H9 (cell line): ENCODE data around the gene STH. TPM values are rescaled to one million over a fixed set of nuclear protein-coding genes. Genes with fewer than 3 reads are reported as not detected.

Experiments
- DNase-seq: peaks from one replicate; pipeline ENCODE4 v3.0.0-alpha.2; 2017
- H2AFZ ChIP-seq: one replicate; pipeline ENCODE4 v1.6.1; 2013; ENCODE audit warnings: mild to moderate bottlenecking, low read length, control low read depth, moderate library complexity
- H2AK5ac ChIP-seq: 2 replicates; pipeline ENCODE4 v1.6.1; 2013; ENCODE audit warnings: low read length, control low read depth, mixed read lengths; ENCODE audit not compliant: insufficient read length
- H2BK120ac ChIP-seq: one replicate; pipeline ENCODE4 v1.6.1; 2013; ENCODE audit warnings: low read depth, mild to moderate bottlenecking, low read length, control low read depth, inconsistent platforms; ENCODE audit not compliant: poor library complexity, severe bottlenecking
- H2BK12ac ChIP-seq: 2 replicates; pipeline ENCODE4 v1.6.1; 2013; ENCODE audit warnings: low read length, control low read depth, mixed read lengths, low read depth; ENCODE audit not compliant: insufficient read length
- H2BK15ac ChIP-seq: 2 replicates; pipeline ENCODE4 v1.6.1; 2013; ENCODE audit warnings: low read depth, low read length, control low read depth
- H2BK20ac ChIP-seq: one replicate; pipeline ENCODE4 v1.6.1; 2013; ENCODE audit warnings: low read depth, mild to moderate bottlenecking, low read length, control low read depth, inconsistent platforms; ENCODE audit not compliant: poor library complexity, severe bottlenecking
- H2BK5ac ChIP-seq: 2 replicates; pipeline ENCODE4 v1.6.1; 2013; ENCODE audit warnings: low read length, control low read depth, mixed read lengths; ENCODE audit not compliant: insufficient read length
- H3K14ac ChIP-seq: 2 replicates; pipeline ENCODE4 v1.6.1; 2013; ENCODE audit warnings: low read length, control low read depth; ENCODE audit not compliant: insufficient read depth
- H3K18ac ChIP-seq: 2 replicates; pipeline ENCODE4 v1.6.1; 2013; ENCODE audit warnings: low read depth, mild to moderate bottlenecking, mixed read lengths, low read length, control low read depth; ENCODE audit not compliant: insufficient read length
- H3K23ac ChIP-seq: 2 replicates; pipeline ENCODE4 v1.6.1; 2013; ENCODE audit warnings: low read length, control low read depth, mixed read lengths, low read depth; ENCODE audit not compliant: insufficient read length
- H3K23me2 ChIP-seq: 2 replicates; pipeline ENCODE4 v1.6.1; 2013; ENCODE audit warnings: low read depth, mild to moderate bottlenecking, mixed read lengths, low read length, control low read depth; ENCODE audit not compliant: insufficient read length, poor library complexity, severe bottlenecking
- H3K27ac ChIP-seq: 2 replicates; pipeline ENCODE4 v1.5.1; 2013; ENCODE audit warnings: low read length, control low read depth, mixed read lengths, low read depth; ENCODE audit not compliant: insufficient read length
- H3K27me3 ChIP-seq: 2 replicates; pipeline ENCODE4 v1.6.1; 2013; ENCODE audit warnings: low read length, control low read depth, inconsistent platforms; ENCODE audit not compliant: insufficient read depth
- H3K4ac ChIP-seq: 2 replicates; pipeline ENCODE4 v1.6.1; 2013; ENCODE audit warnings: low read depth, mild to moderate bottlenecking, control low read depth, inconsistent platforms, low read length, moderate library complexity
- H3K4me1 ChIP-seq: 2 replicates; pipeline ENCODE4 v1.6.1; 2013; ENCODE audit warnings: low read length, control low read depth, inconsistent platforms; ENCODE audit not compliant: insufficient read depth
- H3K4me2 ChIP-seq: 2 replicates; pipeline ENCODE4 v1.6.1; 2013; ENCODE audit warnings: low read length, control low read depth, mixed read lengths; ENCODE audit not compliant: insufficient read length, insufficient read depth
- H3K56ac ChIP-seq: 2 replicates; pipeline ENCODE4 v1.6.1; 2013; ENCODE audit warnings: low read depth, mild to moderate bottlenecking, mixed read lengths, low read length, control low read depth; ENCODE audit not compliant: insufficient read length
- H3K79me1 ChIP-seq: 2 replicates; pipeline ENCODE4 v1.6.1; 2013; ENCODE audit warnings: low read depth, mild to moderate bottlenecking, moderate library complexity, low read length, control low read depth, inconsistent platforms; ENCODE audit not compliant: insufficient read depth, poor library complexity, severe bottlenecking
- H3K79me2 ChIP-seq: 2 replicates; pipeline ENCODE4 v1.6.1; 2013; ENCODE audit warnings: low read length, control low read depth, inconsistent platforms; ENCODE audit not compliant: insufficient read depth
- H3K9ac ChIP-seq: 2 replicates; pipeline ENCODE4 v1.6.1; 2013; ENCODE audit warnings: low read length, control low read depth, mixed read lengths; ENCODE audit not compliant: insufficient read length; ENCODE audit errors: extremely low read depth
- H3K9me3 ChIP-seq: one replicate; pipeline ENCODE4 v1.6.1; 2013; ENCODE audit warnings: low read depth, low read length, inconsistent platforms; ENCODE audit not compliant: control insufficient read depth
- H3T11ph ChIP-seq: one replicate; pipeline ENCODE4 v1.6.1; 2013; ENCODE audit warnings: mild to moderate bottlenecking, low read length, control low read depth, inconsistent platforms
- H4K20me1 ChIP-seq: one replicate; pipeline ENCODE4 v1.6.1; 2013; ENCODE audit not compliant: control insufficient read depth, insufficient read length, insufficient read depth
- H4K5ac ChIP-seq: 2 replicates; pipeline ENCODE4 v1.6.1; 2013; ENCODE audit warnings: low read depth, mild to moderate bottlenecking, mixed read lengths, low read length, control low read depth; ENCODE audit not compliant: insufficient read length
- H4K8ac ChIP-seq: replicated peaks from 2 replicates; pipeline ENCODE4 v1.6.1; 2013; ENCODE audit warnings: low read length, control low read depth, mixed read lengths, low read depth; ENCODE audit not compliant: insufficient read length
- H4K91ac ChIP-seq: 2 replicates; pipeline ENCODE4 v1.6.1; 2013; ENCODE audit warnings: low read depth, mild to moderate bottlenecking, moderate library complexity, mixed read lengths, low read length, control low read depth; ENCODE audit not compliant: insufficient read length
- H3K27ac Mint-ChIP-seq, 3 experiments: 2 replicates in 2 of 3; 3 replicates in 1 of 3; pipeline ENCODE4 v1.8.0; 2020 to 2021; ENCODE audit warnings: mixed read lengths in 3 of 3, mild to moderate bottlenecking in 1 of 3, moderate library complexity in 1 of 3
- H3K27me3 Mint-ChIP-seq: 2 replicates; pipeline ENCODE4 v1.8.0; 2021; ENCODE audit warnings: low read depth, mild to moderate bottlenecking, moderate library complexity, mixed read lengths
- H3K36me3 Mint-ChIP-seq, 3 experiments: 2 replicates in 2 of 3; 3 replicates in 1 of 3; pipeline ENCODE4 v1.8.0; 2020 to 2021; ENCODE audit warnings: low read depth in 3 of 3, mixed read lengths in 3 of 3; ENCODE audit not compliant: insufficient read depth in 1 of 3
- H3K4me1 Mint-ChIP-seq, 2 experiments: 2 replicates each; pipeline ENCODE4 v1.8.0; 2020; ENCODE audit warnings: mixed read lengths in 2 of 2
- H3K4me3 Mint-ChIP-seq, 2 experiments: 2 replicates in 1 of 2; 3 replicates in 1 of 2; pipeline ENCODE4 v1.8.0; 2020 to 2021; ENCODE audit warnings: mild to moderate bottlenecking in 2 of 2, mixed read lengths in 2 of 2, moderate library complexity in 1 of 2
- H3K9me3 Mint-ChIP-seq, 2 experiments: 2 replicates in 1 of 2; 3 replicates in 1 of 2; pipeline ENCODE4 v1.8.0; 2020; ENCODE audit warnings: mild to moderate bottlenecking in 2 of 2, mixed read lengths in 2 of 2, moderate library complexity in 1 of 2
- WGBS: extraction: QIAGEN DNeasy Blood & Tissue Kit; methylation state at CpG from one replicate; pipeline ENCODE4 v1.1.7; 2013; ENCODE audit warnings: missing lambda C conversion rate, low lambda C conversion rate, mixed read lengths; ENCODE audit not compliant: insufficient read length; ENCODE audit errors: extremely low coverage; 5-methylcytosine and 5-hydroxymethylcytosine counted together
- total RNA-seq: library from RNA; stranded (reverse); gene quantifications from 2 replicates; pipeline ENCODE4 v1.2.1, GENCODE V29; 2021
- TF ChIP-seq, protein P1 (sequence below): fragments of 200-600 bp; sonication (generic); conservative IDR thresholded peaks from 3 replicates; pipeline ENCODE4 v1.8.0; 2021; ENCODE audit warnings: antibody characterized with exemption, mild to moderate bottlenecking

STH gene
- total RNA-seq, 1 experiment from 2014 or later = not detected

DNA sequence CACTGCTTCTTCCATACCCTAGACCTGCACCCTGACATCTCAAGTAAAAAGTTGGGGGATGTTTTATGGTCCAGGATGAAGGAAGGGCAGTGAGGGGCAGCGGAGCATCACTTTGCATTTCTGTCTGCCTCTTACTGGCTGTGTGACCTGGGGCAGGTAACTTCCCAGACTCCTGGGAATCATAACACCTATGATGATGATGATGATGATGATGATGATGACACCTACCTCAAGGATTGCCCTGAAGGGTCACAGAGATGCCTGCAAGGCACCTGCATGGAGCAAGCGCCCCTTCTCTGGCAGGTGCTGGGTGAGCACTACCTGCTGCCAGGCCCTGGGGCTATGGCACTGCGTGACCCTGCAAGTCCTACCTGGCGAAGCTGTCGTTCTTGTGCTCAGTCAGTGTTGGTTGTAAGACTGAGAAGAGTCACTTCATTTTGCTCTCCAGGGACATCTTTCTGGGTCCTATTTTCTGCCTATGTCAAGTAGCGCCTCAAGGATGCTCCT lies 46.2 kb upstream of the STH start:
- no peaks in the 10 kb centered on the region; the same call in 1 of the 2 replicates for H3K27me3 ChIP-seq
- H3K4ac ChIP-seq = no peak overlapping the region
- no peak overlapping the region for H3K27ac ChIP-seq
- no peak overlapping the region for H4K91ac ChIP-seq
- no peaks in the 10 kb centered on the region for H3K23me2 ChIP-seq
- TF ChIP-seq, protein P1, sequence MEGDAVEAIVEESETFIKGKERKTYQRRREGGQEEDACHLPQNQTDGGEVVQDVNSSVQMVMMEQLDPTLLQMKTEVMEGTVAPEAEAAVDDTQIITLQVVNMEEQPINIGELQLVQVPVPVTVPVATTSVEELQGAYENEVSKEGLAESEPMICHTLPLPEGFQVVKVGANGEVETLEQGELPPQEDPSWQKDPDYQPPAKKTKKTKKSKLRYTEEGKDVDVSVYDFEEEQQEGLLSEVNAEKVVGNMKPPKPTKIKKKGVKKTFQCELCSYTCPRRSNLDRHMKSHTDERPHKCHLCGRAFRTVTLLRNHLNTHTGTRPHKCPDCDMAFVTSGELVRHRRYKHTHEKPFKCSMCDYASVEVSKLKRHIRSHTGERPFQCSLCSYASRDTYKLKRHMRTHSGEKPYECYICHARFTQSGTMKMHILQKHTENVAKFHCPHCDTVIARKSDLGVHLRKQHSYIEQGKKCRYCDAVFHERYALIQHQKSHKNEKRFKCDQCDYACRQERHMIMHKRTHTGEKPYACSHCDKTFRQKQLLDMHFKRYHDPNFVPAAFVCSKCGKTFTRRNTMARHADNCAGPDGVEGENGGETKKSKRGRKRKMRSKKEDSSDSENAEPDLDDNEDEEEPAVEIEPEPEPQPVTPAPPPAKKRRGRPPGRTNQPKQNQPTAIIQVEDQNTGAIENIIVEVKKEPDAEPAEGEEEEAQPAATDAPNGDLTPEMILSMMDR = no peak
- H2BK20ac ChIP-seq = no peak overlapping the region
- no peak overlapping the region for H3K4me3 Mint-ChIP-seq
- no peaks in the 10 kb centered on the region for H3K36me3 Mint-ChIP-seq
- no peak overlapping the region for H3K27ac Mint-ChIP-seq
- no peaks in the 10 kb centered on the region for H3K9me3 Mint-ChIP-seq
- no peak overlapping the region for H3T11ph ChIP-seq
- H4K5ac ChIP-seq = no peak overlapping the region
- H2BK15ac ChIP-seq = no peak overlapping the region
- no peaks in the 10 kb centered on the region for H3K79me1 ChIP-seq
- no CpG with 5 or more reads among the region's 6 CpGs for WGBS
- DNase-seq = no peak
- no peak overlapping the region for H3K9ac ChIP-seq
- no peak overlapping the region for H3K18ac ChIP-seq
- H2AFZ ChIP-seq = no peak overlapping the region
- H3K79me2 ChIP-seq = no peaks in the 10 kb centered on the region
- no peak overlapping the region for H2AK5ac ChIP-seq
- no peak overlapping the region for H4K8ac ChIP-seq
- peaks cover 28 to 29% of the 10 kb centered on the region in 2 experiments for H3K4me1 Mint-ChIP-seq
- no peaks in the 10 kb centered on the region for H4K20me1 ChIP-seq
- H2BK120ac ChIP-seq = no peak overlapping the region
- no peak overlapping the region for H2BK12ac ChIP-seq
- no peak overlapping the region for H3K4me2 ChIP-seq
- no peak overlapping the region for H2BK5ac ChIP-seq
- H3K4me1 ChIP-seq = no peaks in the 10 kb centered on the region
- no peak overlapping the region for H3K56ac ChIP-seq
- H3K27me3 Mint-ChIP-seq = peaks cover 32% of the 10 kb centered on the region
- no peaks in the 10 kb centered on the region for H3K9me3 ChIP-seq
- no peak overlapping the region for H3K23ac ChIP-seq
- H3K14ac ChIP-seq = no peak overlapping the region
